ENCODE measurements around the gene PFDN6. TPM values are rescaled to one million over a fixed set of nuclear protein-coding genes. Genes with fewer than 3 reads are reported as not detected.

Gene PFDN6
- total and polyA plus RNA-seq, 9 of the 15 experiments (the other 6 are each of a cell fraction or from before 2014, with no cell fraction given) = 6.8 to 475 (median 216) TPM

GRCh38 chr6:33276864-33277662 lies 12.3 kb upstream of the PFDN6 start, which contains the start of gene B3GALT4 (continued):
- TF ChIP-seq ZNF518B (CRISPR knock-in tag; IDR thresholded peaks at IDR 0.05) = no peak
- 0 out of 2 replicates have a peak, but pooled peaks have one; percentile 7 for TF ChIP-seq NR4A1 (CRISPR knock-in tag; IDR thresholded peaks at IDR 0.05)
- peak; percentile 44; the same call in 1 of the 2 replicates for TF ChIP-seq NR4A1 (tag; IDR thresholded peaks at IDR 0.05)
- TF ChIP-seq ZNF717 (CRISPR knock-in tag; IDR thresholded peaks at IDR 0.05) = 0 out of 2 replicates have a peak, but pooled peaks have one; percentile 76
- peak; percentile 92 for TF ChIP-seq EGR1 (conservative IDR thresholded peaks at IDR 0.05)
- TF ChIP-seq ZNF12 (CRISPR knock-in tag; IDR thresholded peaks at IDR 0.05) = no peak; the same call in 1 of the 2 replicates
- peak; percentile 88 for TF ChIP-seq ZBTB7A (IDR thresholded peaks at IDR 0.05; ENCODE audit: borderline replicate concordance, control insufficient read depth, low read depth, low read length)
- TF ChIP-seq DPF2 (IDR thresholded peaks at IDR 0.05) = no peak
- no peak for TF ChIP-seq TCFL5 (CRISPR knock-in tag; conservative IDR thresholded peaks at IDR 0.05)
- peak; percentile 95 for TF ChIP-seq ZNF77 (CRISPR knock-in tag; IDR thresholded peaks at IDR 0.05)
- no peak for TF ChIP-seq PTRF (tag; IDR thresholded peaks at IDR 0.05)
- TF ChIP-seq BCOR (IDR thresholded peaks at IDR 0.05) = no peak
- TF ChIP-seq PRPF4 (IDR thresholded peaks at IDR 0.05; ENCODE audit: insufficient read depth, low read depth, low read length, poor library complexity, severe bottlenecking) = peak; percentile 48
- no peak for TF ChIP-seq RFX1 (IDR thresholded peaks at IDR 0.05)
- no peak for TF ChIP-seq ZNF511 (CRISPR knock-in tag; IDR thresholded peaks at IDR 0.05)
- TF ChIP-seq PML (IDR thresholded peaks at IDR 0.05; ENCODE audit: low read length) = peak; percentile 77
- TF ChIP-seq THRA (IDR thresholded peaks at IDR 0.05) = no peak
- no peak; a peak in 1 of 4 replicates for TF ChIP-seq FOXA3 (CRISPR knock-in tag; conservative IDR thresholded peaks at IDR 0.05 in 1 of 2, IDR thresholded peaks at IDR 0.05 in 1 of 2)
- TF ChIP-seq E2F1 (CRISPR knock-in tag; IDR thresholded peaks at IDR 0.05) = peak; percentile 33; the same call in 1 of the 2 replicates
- peak; percentile 66; the same call in 1 of the 2 replicates for TF ChIP-seq ZSCAN29 (IDR thresholded peaks at IDR 0.05)
- TF ChIP-seq FOS (IDR thresholded peaks at IDR 0.05; ENCODE audit: extremely low read depth, insufficient read length) = no peak

All from K562 (cell line).